ENCODE data around the gene SCYGR6. TPM values are rescaled to one million over a fixed set of nuclear protein-coding genes. Genes with fewer than 3 reads are reported as not detected.
A peak's percentile ranks its signal among the peaks of the same experiment; 100 is the strongest.

The SCYGR6 gene
- total and polyA plus RNA-seq, 8 donors, result not detected

- H3K4me3 ChIP-seq, result no peak overlapping the region
- peaks cover 0 to 5% (median 0%) of the 10 kb centered on the region in 4 donors for H3K9me3 ChIP-seq
- 82 to 92% (median 90%) methylated on average over 6 of the region's 6 CpGs for WGBS, 5 donors
- H3K27ac ChIP-seq, result no peak overlapping the region
- H3K36me3 ChIP-seq, result no peaks in the 10 kb centered on the region
- H3K27me3 ChIP-seq, result no peaks in the 10 kb centered on the region
- intact Hi-C loops (cut with DNase I; ENCODE audit: low total_unique reads), result no loop called here
- no peak for DNase-seq
- TF ChIP-seq POLR2A (IDR thresholded peaks at IDR 0.05) (no peak), POLR2AphosphoS5 (IDR thresholded peaks at IDR 0.05) (no peak), EP300 (IDR thresholded peaks at IDR 0.05) (no peak), CTCF (IDR thresholded peaks at IDR 0.05) (no peak)
- H3K4me1 ChIP-seq, result peaks cover 0 to 8% (median 0%) of the 10 kb centered on the region in 4 donors
These were observed 17.2 kb downstream of the SCYGR6 start for GRCh38 chr2:227707390-227707789.

GRCh38 chr2:227706859-227707258 is 17.7 kb downstream of the SCYGR6 start:
- no peak overlapping the region for H3K27ac ChIP-seq
- 66 to 89% (median 68%) methylated on average over 4 of the region's 4 CpGs for WGBS, 5 donors

GRCh38 chr2:227703961-227704360 is 20.6 kb downstream of the SCYGR6 start:
- 78 to 87% (median 85%) methylated on average over 3 of the region's 3 CpGs for WGBS, 5 donors
- no peak for TF ChIP-seq POLR2AphosphoS5 (IDR thresholded peaks at IDR 0.05)
- no peak for TF ChIP-seq CTCF (IDR thresholded peaks at IDR 0.05)
- no peak for TF ChIP-seq EP300 (IDR thresholded peaks at IDR 0.05)
- TF ChIP-seq POLR2A (IDR thresholded peaks at IDR 0.05), result no peak
- Histone ChIP-seq H3K4me1 (peaks cover 0 to 8% (median 0%) of the 10 kb centered on the region in 4 donors), H3K9me3 (peaks cover 0 to 7% (median 0%) of the 10 kb centered on the region in 4 donors), H3K4me3 (no peak overlapping the region), H3K27me3 (no peaks in the 10 kb centered on the region), H3K27ac (no peak overlapping the region), H3K36me3 (no peaks in the 10 kb centered on the region)
- intact Hi-C loops (cut with DNase I; ENCODE audit: low total_unique reads), result no loop called here
- DNase-seq, result no peak

More at GRCh38 chr2:227706859-227707258, 17.7 kb downstream of the SCYGR6 start:
- Histone ChIP-seq H3K4me3 (no peak overlapping the region), H3K9me3 (peaks cover 0 to 7% (median 0%) of the 10 kb centered on the region in 4 donors), H3K36me3 (no peaks in the 10 kb centered on the region), H3K27me3 (no peaks in the 10 kb centered on the region), H3K4me1 (peaks cover 0 to 8% (median 0%) of the 10 kb centered on the region in 4 donors)
- peak in 1 of 2 donors; percentile 6 for DNase-seq
- TF ChIP-seq CTCF (IDR thresholded peaks at IDR 0.05) (no peak), POLR2AphosphoS5 (IDR thresholded peaks at IDR 0.05) (no peak), EP300 (IDR thresholded peaks at IDR 0.05) (no peak), POLR2A (IDR thresholded peaks at IDR 0.05) (no peak)
- intact Hi-C loops (cut with DNase I; ENCODE audit: low total_unique reads), result no loop called here

GRCh38 chr2:227703280-227703732 is 21.3 kb downstream of the SCYGR6 start:
- Histone ChIP-seq H3K4me3 (no peak overlapping the region), H3K9me3 (peaks cover 0 to 7% (median 0%) of the 10 kb centered on the region in 4 donors), H3K36me3 (no peaks in the 10 kb centered on the region), H3K27me3 (no peaks in the 10 kb centered on the region), H3K27ac (no peak overlapping the region), H3K4me1 (peaks cover 0 to 8% (median 0%) of the 10 kb centered on the region in 4 donors)
- intact Hi-C loops (cut with DNase I; ENCODE audit: low total_unique reads), result no loop called here
- TF ChIP-seq EP300 (IDR thresholded peaks at IDR 0.05) (no peak), CTCF (IDR thresholded peaks at IDR 0.05) (no peak), POLR2AphosphoS5 (IDR thresholded peaks at IDR 0.05) (no peak)
- 15 to 38% (median 20%) methylated on average over 4 of the region's 4 CpGs for WGBS, 5 donors
- DNase-seq, result peak in 1 of 2 donors; percentile 27

All from stomach (tissue), 9 donors.